Esophagus muscularis mucosa (tissue), 3 donors: ENCODE data around the gene SLC9A4.

Experiments used
- EP300 ChIP-seq: sonication (generic); formaldehyde crosslinking; IDR thresholded peaks from one replicate; pipeline ENCODE4 v1.6.1; 2017; ENCODE audit warnings: antibody characterized with exemption
- POLR2A ChIP-seq: fragments of 450-650 bp; IDR thresholded peaks from one replicate; pipeline ENCODE4 v1.6.1; 2017; ENCODE audit warnings: antibody characterized with exemption, moderate library complexity, mild to moderate bottlenecking, low read depth
- POLR2AphosphoS5 ChIP-seq, 2 donors: sonication (generic); formaldehyde crosslinking; IDR thresholded peaks; one replicate each; pipeline ENCODE4 v1.6.1; 2017; ENCODE audit warnings: antibody characterized with exemption in 2 of 2

DNA sequence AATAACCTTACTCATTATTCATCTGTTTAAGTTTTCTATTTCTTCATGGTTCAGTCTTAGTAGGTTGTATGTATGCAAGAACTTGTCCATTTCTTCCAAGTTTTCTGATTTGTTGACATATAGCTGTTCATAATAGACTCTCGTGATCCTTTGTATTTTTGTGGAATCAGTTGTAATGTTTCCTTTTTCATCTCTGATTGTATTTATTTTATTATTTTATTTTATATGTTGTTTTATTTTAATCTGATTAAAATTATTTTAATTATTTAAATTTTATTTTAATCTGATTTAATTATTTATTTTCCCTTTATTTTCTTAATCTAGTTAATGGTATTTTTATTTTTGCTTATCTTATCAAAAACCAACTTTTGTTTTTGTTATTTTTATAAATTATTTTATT, 102.9 kb downstream of the SLC9A4 start:
- TF ChIP-seq EP300 (no peak), POLR2A (no peak), POLR2AphosphoS5 (IDR thresholded peaks at IDR 0.05) (no peak)
